T-helper 2 cell treated with Interferon-gamma antibody and Interleukin-4, amounts not matched to agents 100 ng/mL and 5 ng/mL, for 36 hours (primary cell): Measurements from ENCODE around the gene ARFIP2. TPM values are rescaled to one million over a fixed set of nuclear protein-coding genes. Genes with fewer than 3 reads are reported as not detected.

Source experiments
- intact Hi-C: fragments of 100-400 bp; cut with micrococcal nuclease; formaldehyde crosslinking; loops from one replicate; pipeline ENCODE4 v1.15.1; 2023
- total RNA-seq: library from RNA; stranded (reverse); gene quantifications from 2 replicates; pipeline ENCODE4 v1.2.3, GENCODE V29; 2022

ARFIP2 gene
- total RNA-seq, 1 donor from 2014 or later: 41.3 TPM

GRCh38 chr11:6483015-6483414 lies 1.9 kb upstream of the ARFIP2 start:
- intact Hi-C loops: loop anchor here (5.0 kb wide), 1 partner anchor 44 kb away; no protein-coding TSS in a partner anchor

- intact Hi-C loops: loop anchor here (5.0 kb wide), 1 partner anchor 45 kb away; no protein-coding TSS in a partner anchor
These were observed 1.3 kb upstream of the ARFIP2 start for GRCh38 chr11:6482441-6482840.

DNA sequence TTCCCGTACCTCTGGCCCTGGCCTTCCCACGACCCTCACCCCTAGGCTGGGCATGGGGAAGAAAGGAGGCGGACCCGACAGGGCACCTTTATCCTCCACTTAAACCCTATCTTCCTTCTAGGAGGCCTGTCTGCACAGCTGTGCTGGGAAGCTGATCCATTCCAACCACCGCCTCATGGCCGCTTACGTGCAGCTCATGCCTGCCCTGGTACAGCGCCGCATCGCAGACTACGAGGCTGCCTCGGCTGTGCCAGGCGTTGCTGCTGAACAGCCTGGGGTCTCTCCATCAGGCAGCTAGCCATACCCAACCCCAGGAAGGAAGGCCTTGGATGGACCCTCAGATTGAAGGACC lies 769 bp upstream of the ARFIP2 start:
- intact Hi-C loops: loop anchor here (1.0 to 5.0 kb wide), 9 partner anchors 45 to 265 kb away; partner anchors contain the start of genes APBB1, CAVIN3, FHIP1B and MRPL17

DNA sequence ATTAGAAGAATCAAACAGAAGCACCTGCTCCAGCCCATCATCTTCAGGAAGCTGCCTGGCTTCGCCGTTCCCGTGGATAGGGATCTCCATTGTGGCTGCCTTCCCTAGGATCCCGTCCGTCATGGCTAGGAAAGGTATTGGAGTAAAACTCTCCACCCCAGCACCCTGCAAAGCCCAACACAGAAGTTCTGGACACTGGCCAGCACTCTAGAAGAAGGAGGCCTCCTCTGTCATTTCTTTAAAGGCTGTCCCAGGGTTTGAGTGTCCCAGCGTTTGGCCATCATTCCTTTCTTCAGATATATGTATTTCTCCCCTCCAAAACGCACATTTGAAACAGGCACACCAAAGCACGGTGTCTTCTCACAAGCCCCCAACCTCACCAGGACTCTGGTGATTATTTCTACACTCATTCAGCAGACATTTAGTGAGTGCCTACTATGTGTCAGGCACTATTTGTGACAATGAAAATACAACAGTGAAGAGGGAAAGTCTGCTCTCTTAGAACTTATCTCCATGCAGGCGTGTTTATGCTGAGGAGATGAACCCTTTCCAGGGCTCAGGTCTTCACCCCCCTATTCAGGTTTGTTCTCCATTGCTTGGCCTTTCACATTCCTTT lies 724 bp downstream of the ARFIP2 start:
- intact Hi-C loops: loop anchor here (2.0 to 5.0 kb wide), 3 partner anchors 47 to 266 kb away; partner anchors contain the start of gene CAVIN3

- intact Hi-C loops: no loop called here
These were observed 4.6 kb downstream of the ARFIP2 start for GRCh38 chr11:6476571-6476970.

DNA sequence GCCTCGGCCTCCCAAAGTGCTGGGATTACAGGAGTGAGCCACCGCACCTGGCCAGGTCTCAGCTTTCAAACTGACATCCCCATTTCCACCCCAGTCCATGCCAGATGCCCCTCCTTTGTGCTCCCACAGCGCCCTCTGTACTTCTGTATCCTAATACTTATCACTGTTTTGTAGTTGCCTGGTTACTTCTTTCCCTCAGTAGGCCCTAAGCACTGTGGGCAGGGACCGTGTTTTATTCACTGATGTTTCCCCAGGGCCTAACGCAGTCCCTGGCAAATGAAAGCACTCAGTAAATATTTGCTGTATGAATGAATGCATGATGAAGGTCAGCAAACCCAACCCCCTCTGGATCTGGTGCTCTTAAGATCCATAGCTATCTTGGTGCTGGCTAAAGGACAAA lies 5.2 kb downstream of the ARFIP2 start:
- intact Hi-C loops: no loop called here

DNA sequence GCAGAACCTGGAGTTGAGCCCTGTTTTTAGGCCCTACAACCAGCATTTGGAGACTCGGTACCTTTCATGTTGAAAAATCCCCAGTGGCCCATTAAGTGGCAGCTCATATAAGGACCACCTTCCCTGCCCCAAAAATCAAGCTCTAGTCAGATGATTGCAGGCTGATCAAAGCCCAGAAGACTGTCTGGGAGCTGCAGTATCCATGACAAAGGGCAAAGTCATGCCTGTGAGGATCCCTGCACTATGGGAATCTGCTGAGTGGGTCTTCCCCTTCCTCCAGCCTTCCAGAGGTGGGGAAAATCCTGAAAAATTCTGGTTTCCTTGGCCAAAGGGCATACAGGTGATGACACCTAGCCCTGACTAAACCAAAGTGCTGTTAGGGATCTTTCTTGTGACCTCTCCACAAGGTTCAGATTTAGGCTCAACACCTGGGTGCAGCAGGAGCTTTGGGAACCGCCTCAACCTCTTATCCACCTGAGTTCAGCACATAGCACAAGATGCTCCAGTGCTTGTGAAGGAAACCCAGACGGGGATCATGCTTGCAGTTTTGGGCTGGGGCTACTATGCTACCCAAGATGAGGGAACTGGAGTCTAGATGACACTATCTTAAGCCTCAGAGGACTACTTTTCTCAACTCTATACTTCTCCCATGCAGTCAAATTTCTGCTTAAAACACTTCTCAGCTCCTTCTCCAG lies 6.2 kb downstream of the ARFIP2 start:
- intact Hi-C loops: no loop called here

DNA sequence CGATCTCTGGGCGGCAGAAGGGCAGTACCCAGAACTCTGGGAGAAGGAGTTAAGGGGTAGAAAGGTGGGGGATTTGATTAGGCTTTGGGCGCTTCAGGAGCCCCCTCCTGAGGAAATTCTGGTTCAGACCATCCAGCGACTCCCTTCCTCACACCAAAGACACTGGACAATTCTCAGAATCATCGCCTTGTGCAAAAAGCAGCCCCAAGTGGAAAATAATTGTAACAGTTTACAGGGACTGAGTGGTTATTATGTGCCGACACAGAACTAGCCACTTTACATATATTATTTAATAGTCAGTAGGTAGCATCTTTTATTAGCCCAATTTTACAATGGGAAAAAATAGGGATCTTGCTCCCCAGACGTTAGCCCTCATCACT lies 6.7 kb downstream of the ARFIP2 start:
- intact Hi-C loops: no loop called here

- intact Hi-C loops: loop anchor here (2.0 kb wide), 1 partner anchor 83 kb away; the partner anchor contains the start of gene SMPD1
These were observed 7.4 kb downstream of the ARFIP2 start, which contains the start of gene TRIM3 for GRCh38 chr11:6473451-6474412. Gene TRIM3 (minus strand): TSS chr11:6473941. CDS start chr11:6465695, 8,246 bp downstream.

GRCh38 chr11:6472934-6473333 lies 8.2 kb downstream of the ARFIP2 start:
- intact Hi-C loops: loop anchor here (2.0 kb wide), 1 partner anchor 82 kb away; the partner anchor contains the start of gene SMPD1

DNA sequence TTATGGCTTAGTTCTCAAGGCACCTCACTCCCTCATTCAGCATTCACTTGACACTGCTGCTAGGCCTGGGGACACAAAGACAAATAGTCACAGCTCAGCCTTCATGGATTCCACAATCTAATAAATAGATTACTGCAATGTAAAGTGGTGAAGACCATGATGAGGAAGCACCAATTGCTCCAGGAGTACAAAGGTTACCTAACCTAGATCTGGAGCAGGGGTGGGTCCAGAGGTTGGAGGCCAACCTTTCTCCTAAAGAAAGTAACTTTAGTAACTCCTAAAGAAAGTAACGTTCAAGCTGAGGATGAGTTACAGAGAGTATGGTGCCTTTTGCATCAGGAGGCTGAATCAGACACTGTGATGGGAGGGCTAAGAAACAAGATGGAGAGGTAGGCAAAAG lies 11.5 kb downstream of the ARFIP2 start:
- intact Hi-C loops: no loop called here

- intact Hi-C loops: no loop called here
These were observed 12.2 kb downstream of the ARFIP2 start for GRCh38 chr11:6468712-6469495.

- intact Hi-C loops: no loop called here
These were observed 22.1 kb downstream of the ARFIP2 start for GRCh38 chr11:6459099-6459450.

DNA sequence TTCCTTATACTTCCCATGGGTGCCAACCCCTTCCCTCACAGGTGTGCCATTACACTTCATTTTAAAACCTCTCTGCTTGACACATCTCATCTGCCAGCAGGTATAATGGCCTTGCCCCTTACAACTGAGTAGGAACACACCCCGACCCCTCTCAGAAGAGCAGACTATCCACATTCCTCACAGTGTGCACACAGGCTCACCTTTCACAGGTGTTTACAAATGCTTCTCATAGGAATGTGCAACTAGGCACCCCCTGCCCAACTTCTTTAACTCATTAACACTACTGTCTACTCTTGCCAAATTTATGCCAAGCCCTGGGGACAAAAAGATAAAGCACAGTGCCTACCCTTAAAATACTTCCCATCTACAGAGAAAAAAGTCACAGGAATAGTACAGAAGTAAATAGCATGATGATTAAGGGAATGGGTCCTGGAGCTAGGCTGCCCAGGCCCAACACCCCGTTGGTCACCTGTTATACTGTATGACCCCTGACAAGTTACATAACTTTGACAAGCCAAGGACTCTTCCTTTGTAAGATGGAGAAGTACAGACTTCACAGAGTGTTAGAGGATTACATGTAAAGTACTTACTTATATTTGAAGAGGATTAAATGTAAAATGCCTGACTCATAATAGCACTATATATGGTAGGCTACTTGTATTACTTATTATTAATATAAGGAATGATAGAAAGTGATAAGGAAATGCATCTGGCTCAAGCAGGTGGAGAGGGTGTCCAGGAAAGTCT lies 22.6 kb downstream of the ARFIP2 start:
- intact Hi-C loops: no loop called here

GRCh38 chr11:6457581-6458320 lies 23.4 kb downstream of the ARFIP2 start:
- intact Hi-C loops: no loop called here

DNA sequence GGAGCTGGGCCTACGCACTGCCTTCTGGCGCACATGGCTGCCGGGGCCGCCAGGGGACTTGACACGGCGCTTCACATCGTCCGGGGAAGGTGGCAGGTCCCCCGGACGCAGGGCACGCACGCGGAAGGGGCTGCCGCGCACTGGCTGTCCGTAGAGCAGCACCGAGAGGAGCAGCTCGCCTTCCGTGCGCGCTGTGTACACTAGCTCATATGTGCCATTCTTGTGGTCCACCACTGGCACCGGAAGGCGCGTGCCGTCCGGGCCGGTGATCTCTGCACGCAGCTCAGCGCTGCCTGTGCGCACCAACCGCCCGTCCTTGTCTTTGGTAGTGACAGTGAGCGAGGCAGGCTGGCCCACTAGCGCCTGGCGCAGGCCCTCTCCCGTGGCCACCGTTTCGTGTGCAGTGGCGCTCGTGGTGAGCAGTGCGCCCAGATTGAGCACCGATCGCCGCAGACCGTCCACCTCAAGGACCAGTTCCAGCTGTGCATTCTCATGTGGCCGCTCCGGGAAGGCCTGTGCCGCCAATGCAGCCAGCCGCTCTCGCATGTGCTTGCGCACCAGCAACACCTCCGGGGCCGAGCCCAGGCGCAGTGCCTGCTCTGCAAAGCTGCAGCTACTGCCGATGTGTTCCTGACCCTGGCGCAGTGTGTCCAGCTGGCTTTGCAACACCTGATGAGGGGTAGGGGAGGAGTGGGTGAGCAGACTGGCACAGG lies 24.6 kb downstream of the ARFIP2 start:
- intact Hi-C loops: no loop called here

GRCh38 chr11:6455070-6455469 lies 26.1 kb downstream of the ARFIP2 start:
- intact Hi-C loops: no loop called here

GRCh38 chr11:6453152-6453551 lies 28.0 kb downstream of the ARFIP2 start:
- intact Hi-C loops: no loop called here

DNA sequence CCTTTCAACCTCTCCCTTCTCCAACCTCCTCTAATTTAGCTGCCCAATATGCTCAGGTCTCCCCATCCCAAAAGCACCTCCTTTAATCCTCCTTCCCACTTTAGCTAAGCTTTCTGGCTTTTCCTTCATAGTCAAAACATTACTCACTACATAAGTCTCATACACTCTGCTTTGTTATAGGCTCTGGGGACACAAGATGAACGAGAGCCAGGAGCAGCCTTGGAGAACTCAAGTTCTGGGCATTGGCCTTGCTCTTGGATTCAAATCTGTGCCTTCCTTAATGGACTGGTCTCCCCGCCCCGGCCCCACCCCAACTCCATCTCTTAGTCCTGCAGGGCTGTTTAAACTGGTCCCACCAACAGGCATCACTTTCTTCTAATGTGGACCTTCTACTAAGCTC lies 28.9 kb downstream of the ARFIP2 start:
- intact Hi-C loops: no loop called here
